Activated T-cell treated with anti-CD3 and anti-CD28 coated beads for 24 hours (primary cell): ENCODE measurements around the gene TP73.
A peak's percentile ranks its signal among the peaks of the same experiment; 100 is the strongest.

Source experiments
- DNase-seq: peaks from one replicate; pipeline ENCODE4 v3.0.0-alpha.2; 2020; ENCODE audit warnings: low read depth

Gene TP73

DNA sequence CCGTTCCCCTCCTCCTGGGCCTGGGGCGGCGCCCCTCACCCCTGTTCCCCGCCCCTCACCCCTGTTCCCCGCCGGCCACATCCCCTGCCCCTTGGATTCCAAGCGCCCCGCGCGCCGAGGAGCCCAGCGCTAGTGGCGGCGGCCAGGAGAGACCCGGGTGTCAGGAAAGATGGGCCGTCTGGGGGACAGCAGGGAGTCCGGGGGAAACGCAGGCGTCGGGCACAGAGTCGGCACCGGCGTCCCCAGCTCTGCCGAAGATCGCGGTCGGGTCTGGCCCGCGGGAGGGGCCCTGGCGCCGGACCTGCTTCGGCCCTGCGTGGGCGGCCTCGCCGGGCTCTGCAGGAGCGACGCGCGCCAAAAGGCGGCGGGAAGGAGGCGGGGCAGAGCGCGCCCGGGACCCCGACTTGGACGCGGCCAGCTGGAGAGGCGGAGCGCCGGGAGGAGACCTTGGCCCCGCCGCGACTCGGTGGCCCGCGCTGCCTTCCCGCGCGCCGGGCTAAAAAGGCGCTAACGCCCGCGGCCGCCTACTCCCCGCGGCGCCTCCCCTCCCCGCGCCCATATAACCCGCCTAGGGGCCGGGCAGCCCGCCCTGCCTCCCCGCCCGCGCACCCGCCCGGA is at the start of gene TP73:
Gene TP73, plus strand, starts transcription at position 587 of the 618 bp plus-strand sequence. CDS start 29,850 bp downstream, outside the sequence.
- no peak for DNase-seq

DNA sequence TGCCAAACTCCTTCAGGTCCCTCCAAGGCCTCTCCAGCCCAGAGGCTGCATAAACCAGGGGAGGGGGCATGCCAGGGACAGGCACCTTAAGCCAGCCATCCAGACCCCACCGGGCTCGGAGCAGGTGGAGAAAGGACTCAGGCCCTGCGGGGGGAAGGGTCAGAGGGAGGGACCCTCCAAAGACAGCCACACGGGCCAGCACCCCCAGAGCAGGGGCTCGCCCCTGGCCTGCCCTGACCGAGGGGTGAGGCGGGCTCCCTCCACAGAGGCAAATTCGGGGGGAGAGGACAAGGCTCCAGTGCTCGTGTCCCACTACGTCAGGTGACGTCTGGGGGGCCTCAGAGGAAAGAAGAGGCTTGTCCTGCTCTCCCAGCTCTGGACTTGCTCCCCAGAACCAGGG is 49.2 kb upstream of the TP73 start:
- DNase-seq = no peak

DNA sequence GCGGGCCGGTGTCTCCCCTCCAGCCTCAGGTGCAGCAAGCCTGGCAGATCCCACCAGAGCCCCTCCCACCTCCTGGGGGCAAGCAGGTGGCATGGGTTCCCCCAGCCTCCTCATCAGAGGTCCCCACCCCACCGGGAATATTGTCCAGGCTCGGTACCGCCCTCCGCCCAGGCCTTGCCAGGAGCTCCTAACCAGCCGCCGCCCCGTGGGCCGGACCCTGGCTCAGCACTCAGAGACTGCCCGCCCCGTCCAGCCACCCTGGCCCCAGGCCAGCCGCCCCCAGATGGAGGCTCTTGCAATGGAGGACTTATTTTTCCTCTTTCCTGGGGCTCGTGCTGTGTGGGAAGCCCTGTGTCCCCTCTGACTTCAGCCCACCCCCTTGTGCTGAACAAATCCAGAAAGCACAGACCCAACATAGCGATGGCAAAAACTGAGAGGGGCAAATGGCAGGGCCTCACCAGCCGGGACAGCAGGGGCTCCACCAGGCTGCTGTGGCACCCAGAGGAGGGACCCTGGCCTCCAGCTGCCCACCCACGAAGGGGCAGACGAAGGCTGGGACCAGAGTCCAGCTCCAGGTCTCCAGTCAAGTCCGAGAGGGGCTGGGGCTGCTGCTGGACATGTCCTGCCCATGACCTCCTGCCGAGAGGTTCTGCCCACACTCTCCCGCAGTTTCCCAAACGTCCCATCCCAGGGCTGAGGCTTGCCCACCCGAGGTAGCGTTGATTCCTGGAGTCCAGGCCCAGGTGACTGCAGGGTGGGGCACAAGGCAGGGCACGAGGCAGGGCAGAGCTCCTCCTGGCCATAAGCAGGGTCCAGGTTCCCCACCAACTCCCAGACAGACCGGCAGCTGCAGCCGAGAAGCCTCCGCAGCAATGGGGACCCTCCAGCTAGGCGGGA is 48.5 kb upstream of the TP73 start:
- no peak for DNase-seq

DNA sequence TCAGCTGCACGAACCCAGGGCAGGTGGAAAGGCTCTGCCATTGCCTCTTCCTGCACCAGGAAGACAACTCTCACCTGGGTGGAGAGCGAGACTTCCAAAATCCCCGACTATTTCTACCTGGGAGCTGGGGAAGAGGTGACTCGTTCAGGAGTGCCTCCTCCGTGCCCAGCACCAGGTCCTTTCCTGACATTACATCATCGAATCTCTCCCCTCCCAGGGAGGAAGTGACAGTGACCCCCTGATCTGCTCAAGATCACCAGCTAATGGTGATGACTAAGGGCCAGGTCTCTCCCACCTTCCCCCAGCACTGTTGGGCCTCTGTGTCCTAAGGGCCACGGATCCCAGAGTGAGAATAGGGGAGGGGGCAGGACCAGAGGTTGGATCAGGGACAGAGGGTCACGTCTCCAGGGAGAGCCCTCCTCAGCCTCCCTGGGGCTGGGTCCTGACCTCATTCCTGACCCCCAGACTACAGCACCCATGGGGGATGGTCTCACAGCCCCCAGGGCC is 47.8 kb upstream of the TP73 start:
- no peak for DNase-seq

DNA sequence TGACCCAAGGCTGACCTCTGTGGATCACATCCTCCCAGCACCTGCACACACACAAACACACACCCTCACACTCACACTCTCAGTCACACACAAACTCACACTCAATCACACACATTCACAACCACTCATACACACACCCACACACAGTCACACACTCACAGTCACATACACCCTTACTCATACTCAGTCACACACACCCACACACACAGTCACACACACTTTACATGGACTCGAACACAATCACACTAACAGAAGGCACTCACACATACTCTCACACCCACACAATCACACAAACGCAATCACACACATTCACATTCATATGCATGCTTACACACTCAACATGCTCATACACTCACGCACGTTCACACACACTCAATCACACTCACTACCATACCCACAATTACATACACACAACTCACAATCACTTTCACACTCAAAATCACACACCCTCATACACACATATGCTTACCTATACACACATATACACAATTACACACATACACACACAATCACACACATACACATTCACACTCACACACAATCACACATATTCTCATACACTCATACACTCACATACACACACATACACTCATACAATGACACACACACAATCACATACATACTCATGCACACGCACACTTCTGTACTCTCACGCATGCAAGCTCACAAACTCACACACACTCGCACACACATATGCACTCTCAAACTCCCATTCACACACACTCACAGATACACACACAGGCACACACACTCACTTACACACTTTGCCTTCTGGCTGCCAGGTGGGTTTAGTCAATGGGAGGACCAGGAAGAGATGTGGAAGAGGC is 47.1 kb upstream of the TP73 start:
- no peak for DNase-seq

DNA sequence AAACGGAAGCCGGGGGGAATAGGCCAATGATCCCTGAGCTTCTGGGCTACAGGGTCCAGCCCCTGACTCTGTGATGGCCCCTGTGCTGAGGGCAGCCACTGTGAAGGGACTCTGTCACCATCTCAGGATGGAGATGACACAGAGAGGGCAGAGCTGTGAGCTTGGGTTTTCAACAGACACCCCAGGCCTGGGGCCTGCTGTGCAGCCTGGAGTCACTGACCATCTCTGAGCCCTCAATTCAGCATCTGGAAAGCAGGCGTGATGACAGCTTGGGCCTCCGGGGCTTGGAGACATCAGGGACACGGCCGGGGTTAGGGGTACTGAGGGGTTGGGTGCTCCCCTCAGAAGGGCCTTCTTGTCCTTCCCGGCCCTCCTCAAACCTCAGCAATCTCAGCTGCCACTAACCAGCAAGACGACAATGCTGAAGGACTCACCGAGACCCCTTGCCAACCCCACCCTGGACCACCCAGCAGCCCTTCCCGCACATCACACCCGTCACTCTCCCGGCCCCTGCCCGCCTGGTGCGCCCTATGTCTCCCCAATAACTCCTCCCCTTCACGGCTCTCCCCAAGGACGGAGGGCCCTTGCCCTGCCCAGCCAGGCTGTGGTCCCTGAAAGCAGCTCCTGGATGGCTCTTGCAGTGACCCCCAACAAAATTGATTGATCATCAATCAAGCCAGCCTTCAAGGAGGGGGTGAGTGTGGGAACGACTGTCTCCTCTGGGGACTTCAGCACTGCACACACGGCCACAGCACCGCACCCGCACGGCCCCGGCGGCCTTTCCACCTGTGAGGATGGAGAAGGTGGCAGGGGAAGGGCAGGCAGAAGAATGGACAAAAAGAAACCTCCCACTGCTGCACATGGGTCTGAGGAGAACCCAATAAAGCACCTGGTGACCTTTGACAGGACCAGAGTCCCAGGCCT is 45.3 kb upstream of the TP73 start:
- no peak for DNase-seq

DNA sequence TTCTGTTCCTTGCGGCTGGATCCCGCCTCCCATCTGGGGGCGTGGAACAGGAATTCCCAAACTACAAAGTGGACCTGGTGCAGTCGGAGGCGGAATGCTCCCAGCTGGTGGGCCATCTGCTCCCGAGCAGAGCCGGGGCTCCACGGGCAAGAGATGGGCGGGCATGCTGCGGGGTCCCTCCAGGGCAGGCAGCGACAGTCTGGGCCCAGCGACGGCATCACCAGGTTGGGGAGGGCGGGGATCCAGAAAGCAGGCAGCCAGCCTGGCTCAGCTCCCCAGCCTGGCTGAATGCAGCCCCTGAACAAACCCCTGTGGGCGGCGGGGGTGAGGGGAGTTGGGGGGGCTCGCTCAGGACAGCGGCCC is 44.6 kb upstream of the TP73 start:
- no peak for DNase-seq

DNA sequence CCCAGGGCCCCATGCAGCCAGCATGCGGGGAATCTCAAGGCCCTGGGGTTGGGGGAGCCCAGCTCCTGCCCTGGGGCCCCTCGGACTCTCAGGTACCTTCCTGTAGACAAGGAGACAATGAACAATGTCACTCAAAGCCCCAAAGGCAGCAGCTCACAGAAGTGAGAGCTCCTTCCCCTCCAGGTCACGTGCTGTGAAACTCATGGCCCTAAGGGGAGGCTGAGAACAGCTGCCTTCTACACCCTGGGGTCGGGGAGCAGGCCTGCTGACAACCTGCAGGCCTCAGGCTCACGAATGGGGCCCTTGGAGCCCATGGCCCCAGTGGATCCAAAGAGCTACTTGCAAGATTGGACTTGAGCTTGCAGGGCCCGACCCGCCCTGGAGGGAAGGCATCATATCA is 44.2 kb upstream of the TP73 start:
- no peak for DNase-seq

DNA sequence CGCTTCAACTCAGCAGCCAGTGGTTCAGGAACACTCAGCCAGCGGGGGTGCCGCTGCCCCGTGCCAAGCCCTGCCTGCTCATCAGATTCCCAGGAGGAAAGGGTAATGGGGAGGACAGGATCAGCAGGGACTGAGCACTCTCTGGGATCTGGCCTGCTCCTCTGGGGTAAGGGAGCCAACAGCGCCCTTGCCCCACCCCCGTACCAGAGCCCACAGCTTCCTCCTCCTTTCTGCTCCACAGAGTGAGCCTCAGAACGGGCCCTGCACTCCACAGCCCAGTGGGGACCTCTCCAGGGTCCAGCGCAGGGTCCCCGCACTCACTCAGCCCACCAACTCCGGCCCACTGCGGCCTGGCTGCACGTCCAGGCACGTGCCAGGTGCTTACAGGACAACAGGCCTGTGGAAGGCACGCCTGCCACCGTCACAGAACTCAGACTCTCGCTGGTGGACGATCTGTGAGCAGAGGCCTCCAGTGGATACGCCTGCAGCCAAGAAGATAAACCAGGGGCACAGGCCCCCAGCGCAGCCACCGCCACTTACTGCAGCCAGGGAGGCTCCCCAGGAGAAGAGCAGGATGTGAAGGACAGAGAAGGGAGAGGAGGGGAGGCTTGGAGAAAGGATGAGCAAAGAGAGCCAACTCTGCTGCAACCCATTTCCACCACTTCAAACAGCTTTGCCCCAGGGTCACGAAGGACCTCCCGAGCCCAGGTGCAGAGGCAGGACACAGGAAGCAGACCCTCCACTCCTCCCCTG is 43.1 kb upstream of the TP73 start:
- DNase-seq = no peak

DNA sequence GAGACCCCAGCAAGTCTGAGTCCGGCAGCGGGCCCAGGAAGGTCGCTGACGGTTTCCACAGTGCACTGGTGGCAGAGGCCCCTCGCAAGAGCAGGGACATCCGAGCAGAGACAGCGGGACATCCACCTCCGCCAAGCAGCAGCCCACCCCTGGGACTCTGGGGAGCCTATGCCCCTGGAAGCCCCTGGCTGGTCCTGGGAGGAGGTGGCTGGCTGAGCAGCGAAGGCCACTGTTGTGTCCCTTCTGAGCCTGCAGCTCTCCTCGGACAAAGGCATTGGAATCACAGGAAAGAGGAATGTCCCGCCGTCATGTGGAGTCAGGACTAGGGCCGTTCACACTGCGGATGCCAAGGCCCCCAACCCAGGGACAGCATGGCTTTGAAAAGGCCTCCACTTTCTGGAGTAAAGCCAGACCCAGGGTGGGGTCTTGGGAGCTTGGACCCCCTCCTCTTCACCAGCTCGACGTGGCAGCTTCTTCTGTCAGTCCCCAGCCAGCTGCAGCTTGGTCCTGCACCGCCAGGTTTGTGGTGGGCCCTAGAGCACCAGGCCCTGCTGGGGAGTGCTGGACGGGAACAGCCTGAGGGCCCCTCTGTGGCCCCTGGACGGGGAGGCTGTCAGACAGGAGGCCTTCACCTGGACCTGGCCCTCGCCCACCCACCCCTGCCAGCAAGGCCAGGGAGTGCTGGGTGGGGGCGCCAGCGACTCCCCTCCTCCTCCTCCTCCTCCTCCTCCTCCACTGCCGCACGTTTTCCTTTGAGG is 42.4 kb upstream of the TP73 start:
- no peak for DNase-seq

DNA sequence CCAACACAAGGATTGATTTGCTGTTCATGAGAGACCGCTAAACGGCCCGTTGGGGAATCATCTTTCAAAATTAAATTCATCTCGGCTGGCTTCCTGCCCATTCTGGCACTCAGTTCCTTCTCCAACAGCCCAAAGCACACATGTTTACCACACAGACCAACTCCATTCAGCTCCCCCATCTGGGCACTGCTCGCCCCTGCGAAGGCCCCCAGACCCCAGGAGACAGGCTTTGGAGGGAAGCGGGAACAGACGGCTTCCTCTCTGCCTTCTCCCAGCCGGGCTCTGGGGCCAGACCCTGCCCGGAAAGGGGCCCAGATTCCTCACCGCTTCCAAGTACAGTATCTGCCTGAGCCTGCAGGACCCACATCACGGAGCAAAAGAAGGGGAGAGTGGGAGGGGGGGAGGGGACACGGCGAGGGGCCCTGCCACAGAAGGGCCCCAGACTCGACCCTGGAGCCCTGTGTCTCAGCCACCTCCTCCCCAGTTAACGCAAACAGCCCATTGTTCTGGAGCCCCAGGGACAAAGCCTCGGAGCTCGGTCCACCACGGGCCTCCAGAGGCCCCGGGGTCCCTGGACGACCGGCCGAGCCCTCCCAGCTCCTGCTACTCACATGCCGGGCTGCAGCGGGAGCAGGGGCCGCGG is 41.7 kb upstream of the TP73 start:
- no peak for DNase-seq

DNA sequence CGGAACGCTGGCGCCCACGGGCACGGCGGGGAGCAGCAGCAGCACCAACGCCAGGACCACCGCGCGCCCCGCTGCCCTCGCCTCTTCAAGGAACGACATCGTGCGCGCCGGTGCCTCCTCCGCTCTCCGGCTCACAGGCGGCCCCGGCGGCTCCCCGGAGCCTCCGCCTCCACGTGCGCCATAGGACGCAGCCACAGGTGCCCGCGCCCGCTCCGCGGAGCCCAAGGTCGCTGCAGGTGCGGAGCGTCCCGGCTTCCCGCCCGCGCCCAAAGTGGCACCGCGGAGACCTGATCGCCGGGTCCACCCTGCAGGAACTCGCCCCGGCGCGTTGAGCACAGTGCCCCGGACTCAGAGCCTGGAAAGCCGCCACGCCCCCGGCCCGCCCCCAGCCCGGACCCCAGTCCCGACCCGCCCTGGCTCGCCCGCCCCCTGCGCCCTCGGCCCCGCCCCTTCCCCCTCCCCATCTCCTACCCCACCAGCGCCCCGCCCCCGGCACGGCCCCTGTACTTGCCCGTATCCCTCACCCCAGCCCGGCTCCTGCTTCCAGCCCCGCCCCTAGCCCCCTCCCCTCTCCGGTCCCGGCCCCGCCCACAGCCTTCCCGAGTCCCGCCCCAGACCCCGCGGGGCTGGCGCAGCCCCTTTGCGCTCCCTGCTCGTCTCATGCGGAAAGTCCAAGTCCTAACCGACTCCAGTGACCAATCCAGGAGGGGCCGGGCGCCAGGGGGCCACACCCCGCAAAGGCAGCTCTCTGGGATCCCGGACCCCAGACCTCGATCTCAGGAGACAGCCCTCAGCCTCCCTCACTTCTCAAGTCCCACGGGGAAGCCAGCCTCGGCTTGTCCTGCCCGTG is 40.9 kb upstream of the TP73 start, which contains the start of gene MEGF6:
Gene MEGF6, minus strand, starts transcription at position 339 of the 850 bp plus-strand sequence. Its CDS starts 240 bp downstream, at position 99.
- DNase-seq = peak; percentile 51

DNA sequence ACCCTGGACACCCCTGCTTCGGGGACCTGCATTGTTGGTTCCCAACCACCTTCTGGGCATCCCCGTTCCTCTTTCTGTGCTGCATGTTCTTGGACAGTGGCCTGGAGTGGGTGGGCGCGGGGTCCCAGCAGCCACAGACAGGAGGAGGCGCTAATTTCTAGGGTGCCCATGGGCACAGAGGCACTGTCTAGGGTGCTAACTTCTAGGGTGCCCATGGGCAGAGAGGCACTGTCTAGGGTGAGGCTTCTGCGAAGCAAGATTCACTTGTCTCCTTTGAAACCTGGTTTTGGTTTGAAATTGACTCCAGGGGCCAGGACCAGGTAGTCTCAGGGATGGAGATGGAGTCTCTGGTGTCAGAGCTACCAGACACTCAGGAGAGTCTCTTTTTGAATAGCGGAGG is 40.2 kb upstream of the TP73 start:
- DNase-seq = no peak

DNA sequence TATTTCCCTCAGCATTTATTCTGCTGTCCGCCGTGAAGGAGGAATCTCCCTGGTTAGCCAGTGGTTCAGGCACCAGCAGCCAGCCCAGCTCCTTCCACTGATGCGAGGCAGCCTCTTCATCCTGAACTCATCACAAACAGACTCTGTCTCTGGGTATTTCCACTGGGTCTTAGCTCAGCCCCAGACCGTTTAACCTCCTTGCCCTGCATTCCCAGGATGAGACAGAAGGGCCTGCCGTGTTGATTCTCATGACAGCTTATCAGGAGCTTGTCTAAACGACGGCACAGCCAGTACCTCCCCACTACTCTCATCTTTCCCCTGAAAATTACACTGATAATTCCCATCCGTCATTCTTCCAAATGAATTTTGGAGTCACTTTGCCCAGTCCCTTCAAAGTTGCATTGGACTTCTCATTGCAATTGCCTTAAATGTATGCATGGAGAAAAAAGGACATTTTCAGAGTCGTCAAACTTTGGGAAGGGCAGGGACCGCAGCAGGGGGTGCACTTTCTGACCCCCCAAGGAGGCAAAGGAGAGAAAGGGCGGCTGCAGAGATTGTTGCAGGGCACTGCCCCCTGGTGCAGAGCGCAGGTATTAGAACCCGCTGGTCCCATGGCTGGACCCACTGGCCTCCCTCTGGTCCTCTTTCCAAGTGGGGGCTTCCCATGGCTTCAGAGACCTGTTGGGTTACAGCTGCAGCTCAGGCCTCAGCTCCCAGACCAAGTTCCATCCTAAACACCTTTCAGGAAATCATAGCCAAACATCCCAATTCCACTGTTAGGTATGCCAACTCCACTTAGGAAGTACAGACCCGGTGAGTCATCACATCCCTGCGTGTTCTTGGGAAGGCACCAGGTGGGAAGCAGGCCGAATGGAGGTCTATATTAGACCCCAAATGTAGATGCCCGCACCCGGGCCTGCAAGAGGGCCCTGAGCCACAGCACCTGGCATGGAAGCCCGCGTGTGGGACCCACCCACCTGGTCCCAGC is 37.3 kb upstream of the TP73 start:
- DNase-seq = no peak

DNA sequence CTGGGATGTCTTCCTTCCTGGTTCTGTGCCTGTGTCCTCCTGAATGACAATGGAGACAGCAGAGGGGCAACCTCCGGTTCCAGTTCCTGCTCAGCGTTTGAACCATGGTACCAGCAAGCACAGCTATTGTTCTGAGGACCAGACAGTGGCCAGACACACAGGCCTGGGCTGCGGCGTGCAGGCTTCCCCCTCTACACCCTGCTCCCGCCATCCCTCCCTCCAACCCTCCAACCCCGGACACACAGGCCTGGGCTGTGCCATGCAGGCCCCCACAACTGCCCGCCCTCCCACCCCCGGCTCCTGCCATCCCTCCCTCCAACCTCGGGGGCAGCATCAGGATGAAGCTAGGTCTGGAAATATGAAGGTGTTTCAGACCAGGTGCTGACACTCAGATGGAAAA is 35.5 kb upstream of the TP73 start:
- DNase-seq = no peak

DNA sequence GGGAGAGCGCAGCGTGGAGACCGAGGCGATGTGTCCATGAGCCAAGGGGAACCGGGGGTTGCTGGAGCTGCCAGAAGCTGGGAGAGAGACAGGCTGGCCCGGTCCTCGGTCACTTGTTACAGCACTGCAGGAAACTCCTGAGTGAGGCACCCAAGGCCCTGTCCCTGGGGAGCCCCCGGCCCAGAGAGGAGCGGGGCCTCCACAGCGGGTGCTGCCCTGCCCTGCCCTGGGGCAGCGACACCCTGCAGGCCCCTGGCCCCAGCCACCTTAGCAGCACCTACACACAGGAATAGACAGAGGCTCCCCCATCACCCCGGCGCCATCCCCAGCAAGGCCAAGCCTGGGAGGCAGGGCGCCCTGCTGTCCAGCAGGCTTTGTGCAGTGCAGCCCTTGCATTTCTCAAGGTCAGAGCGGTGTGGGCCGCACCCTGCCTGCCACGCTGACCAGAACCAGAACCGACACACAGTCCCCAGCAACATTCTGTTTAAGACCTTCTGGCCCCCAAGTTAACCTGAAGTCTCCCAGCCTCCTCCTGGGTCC is 34.4 kb upstream of the TP73 start:
- no peak for DNase-seq

DNA sequence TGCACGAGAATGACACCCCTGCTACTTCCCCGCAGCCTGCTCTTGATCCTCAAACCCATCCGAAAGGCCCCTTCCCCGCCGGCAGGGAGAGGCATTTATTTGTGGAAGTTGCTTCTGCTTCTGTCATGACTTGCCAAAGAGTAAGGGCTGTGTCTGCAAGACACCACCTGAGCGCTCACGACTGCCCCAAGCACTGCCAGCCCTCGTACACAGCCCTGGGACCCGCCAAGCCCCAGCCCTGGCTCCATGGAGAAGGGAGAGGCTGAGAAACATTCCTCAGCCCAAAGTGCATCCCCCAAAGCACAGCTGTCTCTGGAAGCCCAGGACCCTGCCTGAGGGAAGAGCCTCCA is 33.8 kb upstream of the TP73 start:
- DNase-seq = no peak
